ENCODE results near the gene GPC5.

The GPC5 gene

DNA sequence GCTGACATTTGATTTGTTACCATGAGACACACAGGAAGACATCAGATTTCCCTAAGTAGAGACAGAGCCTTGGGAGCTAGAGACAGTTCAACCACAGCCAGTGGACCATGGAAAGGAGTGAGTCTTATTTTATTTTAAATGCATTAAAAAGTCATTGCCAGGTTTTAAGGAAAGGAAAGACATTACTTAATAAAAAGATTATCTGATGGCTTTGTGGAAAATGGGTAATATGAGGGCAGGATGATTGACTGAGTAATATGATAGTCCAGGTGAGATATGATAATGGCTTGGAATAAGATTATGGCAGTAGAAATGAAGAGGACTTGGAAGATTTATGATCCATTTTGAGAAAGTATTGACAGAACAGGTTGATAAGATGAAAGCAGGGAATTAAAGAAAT is 580.1 kb downstream of the GPC5 start:
- no peaks in the 10 kb centered on the region for H3K79me2 ChIP-seq (ENCODE audit: insufficient read depth, low read length)
- H3K4me3 ChIP-seq (ENCODE audit: low read depth, low read length, poor library complexity, severe bottlenecking), result no peak overlapping the region
- H2AFZ ChIP-seq (ENCODE audit: low read length), result no peak overlapping the region
- H3K4me2 ChIP-seq (ENCODE audit: low read length), result no peak overlapping the region
- H3K27ac ChIP-seq (ENCODE audit: low read depth, low read length, poor library complexity, severe bottlenecking), result no peak overlapping the region
- no peak overlapping the region for H3K9ac ChIP-seq (ENCODE audit: low read length)
- no peaks in the 10 kb centered on the region for H4K20me1 ChIP-seq (ENCODE audit: insufficient read depth, low read length)
- H3K9me3 ChIP-seq (ENCODE audit: low read length), result no peaks in the 10 kb centered on the region
- H3K4me1 ChIP-seq (ENCODE audit: insufficient read depth, low read length, severe bottlenecking), result no peaks in the 10 kb centered on the region
- no peaks in the 10 kb centered on the region for H3K27me3 ChIP-seq (ENCODE audit: insufficient read depth, low read length)
- TF ChIP-seq EZH2 (IDR thresholded peaks at IDR 0.05; ENCODE audit: borderline replicate concordance, low read length), result no peak
- TF ChIP-seq, protein P1, sequence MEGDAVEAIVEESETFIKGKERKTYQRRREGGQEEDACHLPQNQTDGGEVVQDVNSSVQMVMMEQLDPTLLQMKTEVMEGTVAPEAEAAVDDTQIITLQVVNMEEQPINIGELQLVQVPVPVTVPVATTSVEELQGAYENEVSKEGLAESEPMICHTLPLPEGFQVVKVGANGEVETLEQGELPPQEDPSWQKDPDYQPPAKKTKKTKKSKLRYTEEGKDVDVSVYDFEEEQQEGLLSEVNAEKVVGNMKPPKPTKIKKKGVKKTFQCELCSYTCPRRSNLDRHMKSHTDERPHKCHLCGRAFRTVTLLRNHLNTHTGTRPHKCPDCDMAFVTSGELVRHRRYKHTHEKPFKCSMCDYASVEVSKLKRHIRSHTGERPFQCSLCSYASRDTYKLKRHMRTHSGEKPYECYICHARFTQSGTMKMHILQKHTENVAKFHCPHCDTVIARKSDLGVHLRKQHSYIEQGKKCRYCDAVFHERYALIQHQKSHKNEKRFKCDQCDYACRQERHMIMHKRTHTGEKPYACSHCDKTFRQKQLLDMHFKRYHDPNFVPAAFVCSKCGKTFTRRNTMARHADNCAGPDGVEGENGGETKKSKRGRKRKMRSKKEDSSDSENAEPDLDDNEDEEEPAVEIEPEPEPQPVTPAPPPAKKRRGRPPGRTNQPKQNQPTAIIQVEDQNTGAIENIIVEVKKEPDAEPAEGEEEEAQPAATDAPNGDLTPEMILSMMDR (IDR thresholded peaks at IDR 0.05; ENCODE audit: low read length), result no peak
- no peaks in the 10 kb centered on the region for H3F3A ChIP-seq (ENCODE audit: insufficient read depth, low read length)
- H3K36me3 ChIP-seq (ENCODE audit: insufficient read depth, low read length), result no peaks in the 10 kb centered on the region
- no peaks in the 10 kb centered on the region for H3K9me2 ChIP-seq (ENCODE audit: low read depth, low read length)

DNA sequence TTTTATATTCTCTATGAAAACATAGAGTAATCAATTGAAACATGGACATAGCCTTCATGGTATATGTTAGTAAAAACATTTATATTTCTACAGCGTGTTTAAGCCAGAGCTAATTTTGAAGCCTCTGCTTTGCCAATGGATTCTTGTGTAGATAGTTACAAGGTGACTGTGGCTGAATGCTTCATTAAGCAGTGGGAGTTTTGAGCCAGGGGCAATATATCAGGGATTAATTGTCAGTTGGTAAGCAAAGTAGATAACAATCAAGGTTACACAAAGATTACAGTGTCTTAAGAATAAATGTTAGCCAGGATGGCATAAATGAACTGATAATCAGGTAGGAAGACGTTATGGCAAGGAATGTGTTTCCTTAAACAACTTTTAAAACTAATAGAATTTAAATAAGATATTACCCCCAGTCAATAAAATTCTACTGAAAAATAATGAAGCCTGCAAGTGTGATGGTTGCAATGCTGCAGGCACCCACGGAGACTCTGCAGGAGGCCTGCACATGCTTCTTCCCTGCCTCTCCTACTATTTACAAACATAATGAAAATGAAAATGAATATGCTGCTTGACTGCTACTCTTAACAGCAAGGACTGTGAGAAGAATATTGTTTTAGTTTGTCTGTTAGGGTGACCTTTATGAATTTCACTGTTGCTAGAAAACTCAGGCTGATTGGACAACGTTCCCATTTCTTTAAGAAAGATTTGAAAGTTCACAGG is 588.5 kb downstream of the GPC5 start:
- no peak overlapping the region for H3K4me3 ChIP-seq (ENCODE audit: low read depth, low read length, poor library complexity, severe bottlenecking)
- H3K9ac ChIP-seq (ENCODE audit: low read length), result no peak overlapping the region
- H3K79me2 ChIP-seq (ENCODE audit: insufficient read depth, low read length), result no peaks in the 10 kb centered on the region
- no peaks in the 10 kb centered on the region for H3K9me2 ChIP-seq (ENCODE audit: low read depth, low read length)
- no peaks in the 10 kb centered on the region for H3K27me3 ChIP-seq (ENCODE audit: insufficient read depth, low read length)
- no peaks in the 10 kb centered on the region for H3K4me1 ChIP-seq (ENCODE audit: insufficient read depth, low read length, severe bottlenecking)
- H4K20me1 ChIP-seq (ENCODE audit: insufficient read depth, low read length), result no peaks in the 10 kb centered on the region
- no peak overlapping the region for H3K27ac ChIP-seq (ENCODE audit: low read depth, low read length, poor library complexity, severe bottlenecking)
- TF ChIP-seq, protein P1 (IDR thresholded peaks at IDR 0.05; ENCODE audit: low read length), result no peak
- TF ChIP-seq EZH2 (IDR thresholded peaks at IDR 0.05; ENCODE audit: borderline replicate concordance, low read length), result no peak
- H3K9me3 ChIP-seq (ENCODE audit: low read length), result no peaks in the 10 kb centered on the region
- H3K4me2 ChIP-seq (ENCODE audit: low read length), result no peak overlapping the region
- no peaks in the 10 kb centered on the region for H3F3A ChIP-seq (ENCODE audit: insufficient read depth, low read length)
- H3K36me3 ChIP-seq (ENCODE audit: insufficient read depth, low read length), result no peaks in the 10 kb centered on the region
- H2AFZ ChIP-seq (ENCODE audit: low read length), result no peak overlapping the region

DNA sequence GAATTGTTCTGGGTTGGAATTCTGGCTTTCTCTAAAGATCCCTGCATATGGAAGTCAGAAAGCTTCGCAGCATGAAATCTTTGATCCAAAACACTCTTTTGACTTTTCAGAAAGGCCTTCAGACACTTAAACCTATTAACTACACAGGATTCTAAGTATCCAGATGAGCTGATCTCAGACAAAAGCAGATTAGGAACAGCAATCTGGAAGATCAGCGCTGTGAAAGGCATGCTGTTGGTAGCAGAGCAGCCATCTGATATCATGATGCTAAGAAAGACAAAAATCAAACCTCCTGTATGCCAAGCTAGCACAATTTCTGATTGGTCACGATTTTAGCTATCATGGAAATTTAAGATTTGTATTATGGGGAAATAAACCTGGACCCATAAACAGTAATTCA is 589.9 kb downstream of the GPC5 start:
- Histone ChIP-seq H3K27me3 (ENCODE audit: insufficient read depth, low read length) (no peaks in the 10 kb centered on the region), H2AFZ (ENCODE audit: low read length) (no peak overlapping the region), H3K9ac (ENCODE audit: low read length) (no peak overlapping the region), H3K4me1 (ENCODE audit: insufficient read depth, low read length, severe bottlenecking) (no peaks in the 10 kb centered on the region), H3F3A (ENCODE audit: insufficient read depth, low read length) (no peaks in the 10 kb centered on the region), H3K9me2 (ENCODE audit: low read depth, low read length) (no peaks in the 10 kb centered on the region), H3K4me2 (ENCODE audit: low read length) (no peak overlapping the region), H3K79me2 (ENCODE audit: insufficient read depth, low read length) (no peaks in the 10 kb centered on the region), H3K4me3 (ENCODE audit: low read depth, low read length, poor library complexity, severe bottlenecking) (no peak overlapping the region), H3K36me3 (ENCODE audit: insufficient read depth, low read length) (no peaks in the 10 kb centered on the region), H3K9me3 (ENCODE audit: low read length) (no peaks in the 10 kb centered on the region), H4K20me1 (ENCODE audit: insufficient read depth, low read length) (no peaks in the 10 kb centered on the region), H3K27ac (ENCODE audit: low read depth, low read length, poor library complexity, severe bottlenecking) (no peak overlapping the region)
- no peak for TF ChIP-seq EZH2 (IDR thresholded peaks at IDR 0.05; ENCODE audit: borderline replicate concordance, low read length)
- TF ChIP-seq, protein P1 (IDR thresholded peaks at IDR 0.05; ENCODE audit: low read length), result no peak

All from OCI-LY1 (cell line).